ENCODE results near the gene SLC7A5. TPM values are rescaled to one million over a fixed set of nuclear protein-coding genes. Genes with fewer than 3 reads are reported as not detected.
"Not testable (repeated sequence)": the region's sequence is repeated elsewhere in the genome, so short reads cannot be mapped to it uniquely, and the experiment has no call there.

Gene SLC7A5
- total and polyA plus RNA-seq, 2 experiments from 2014 or later, result 5.4 to 8.2 TPM

GRCh38 chr16:87828907-87829621 lies 40.2 kb downstream of the SLC7A5 start:
- no peak for TF ChIP-seq CTCF (IDR thresholded peaks at IDR 0.05; ENCODE audit: low read depth, low read length)
- no peak overlapping the region for H3K4me3 ChIP-seq
- no peaks in the 10 kb centered on the region for H3K9me3 ChIP-seq (ENCODE audit: low read depth)
- no peak overlapping the region for H3K27ac ChIP-seq
- peaks cover 2% of the 10 kb centered on the region for H3K36me3 ChIP-seq
- no peak for DNase-seq (ENCODE audit: low read depth in 1 of 2, low spot score in 1 of 2)
- no peaks in the 10 kb centered on the region for H3K4me1 ChIP-seq (ENCODE audit: low read depth)
- H3K27me3 ChIP-seq, result no peaks in the 10 kb centered on the region

- no peaks in the 10 kb centered on the region for H3K27me3 ChIP-seq
- no peaks in the 10 kb centered on the region for H3K9me3 ChIP-seq (ENCODE audit: low read depth)
- no peak overlapping the region for H3K27ac ChIP-seq
Measured at GRCh38 chr16:87828071-87828906, 41.0 kb downstream of the SLC7A5 start.

GRCh38 chr16:87827588-87827915 lies 41.8 kb downstream of the SLC7A5 start:
- H3K4me3 ChIP-seq; H3K36me3 ChIP-seq; H3K27me3 ChIP-seq; DNase-seq (ENCODE audit: low read depth in 1 of 2, low spot score in 1 of 2); H3K4me1 ChIP-seq (ENCODE audit: low read depth); H3K27ac ChIP-seq; H3K9me3 ChIP-seq (ENCODE audit: low read depth): not testable (repeated sequence)

More at GRCh38 chr16:87828071-87828906, 41.0 kb downstream of the SLC7A5 start:
- H3K4me1 ChIP-seq (ENCODE audit: low read depth), result no peaks in the 10 kb centered on the region
- TF ChIP-seq CTCF (IDR thresholded peaks at IDR 0.05; ENCODE audit: low read depth, low read length), result no peak
- no peak for DNase-seq (ENCODE audit: low read depth in 1 of 2, low spot score in 1 of 2)
- H3K36me3 ChIP-seq, result peaks cover 2% of the 10 kb centered on the region
- no peak overlapping the region for H3K4me3 ChIP-seq

GRCh38 chr16:87826798-87827587 lies 42.3 kb downstream of the SLC7A5 start:
- H3K27ac ChIP-seq, result no peak overlapping the region
- H3K36me3 ChIP-seq, result peaks cover 2% of the 10 kb centered on the region
- peaks cover 13% of the 10 kb centered on the region for H3K4me1 ChIP-seq (ENCODE audit: low read depth)
- H3K27me3 ChIP-seq, result no peaks in the 10 kb centered on the region
- DNase-seq (ENCODE audit: low read depth in 1 of 2, low spot score in 1 of 2), result no peak
- no peak overlapping the region for H3K4me3 ChIP-seq
- H3K9me3 ChIP-seq (ENCODE audit: low read depth), result no peaks in the 10 kb centered on the region
- no peak for TF ChIP-seq CTCF (IDR thresholded peaks at IDR 0.05; ENCODE audit: low read depth, low read length)

- H3K4me1 ChIP-seq (ENCODE audit: low read depth), result peaks cover 19% of the 10 kb centered on the region
- DNase-seq (ENCODE audit: low read depth in 1 of 2, low spot score in 1 of 2); H3K36me3 ChIP-seq: not testable (repeated sequence)
Measured at GRCh38 chr16:87826407-87826797, 42.9 kb downstream of the SLC7A5 start.

GRCh38 chr16:87825842-87826120 lies 43.5 kb downstream of the SLC7A5 start:
- not testable (repeated sequence) for H3K36me3 ChIP-seq; H3K27ac ChIP-seq; DNase-seq (ENCODE audit: low read depth in 1 of 2, low spot score in 1 of 2); H3K4me3 ChIP-seq; H3K27me3 ChIP-seq; H3K9me3 ChIP-seq (ENCODE audit: low read depth)
- H3K4me1 ChIP-seq (ENCODE audit: low read depth), result peaks cover 20% of the 10 kb centered on the region

More at GRCh38 chr16:87826407-87826797, 42.9 kb downstream of the SLC7A5 start:
- H3K4me3 ChIP-seq; H3K27me3 ChIP-seq; H3K9me3 ChIP-seq (ENCODE audit: low read depth); H3K27ac ChIP-seq: not testable (repeated sequence)
